Measurements from ENCODE around the gene CTXND1. TPM values are rescaled to one million over a fixed set of nuclear protein-coding genes. Genes with fewer than 3 reads are reported as not detected.
"Not testable (repeated sequence)": the region's sequence is repeated elsewhere in the genome, so short reads cannot be mapped to it uniquely, and the experiment has no call there.

Gene CTXND1
- total RNA-seq (2014; rRNA removed; shearing (Covaris generic)), result not detected in 2 replicates
- total RNA-seq (2022), result not detected in 2 replicates
- not detected for Bru-seq, nascent RNA
- BruChase-seq, experiment 1, labeled RNA remaining after a 6-hour chase, result not detected
- BruChase-seq, experiment 2, labeled RNA remaining after a 2-hour chase, result not detected
- long read RNA-seq, result 0 reads

DNA sequence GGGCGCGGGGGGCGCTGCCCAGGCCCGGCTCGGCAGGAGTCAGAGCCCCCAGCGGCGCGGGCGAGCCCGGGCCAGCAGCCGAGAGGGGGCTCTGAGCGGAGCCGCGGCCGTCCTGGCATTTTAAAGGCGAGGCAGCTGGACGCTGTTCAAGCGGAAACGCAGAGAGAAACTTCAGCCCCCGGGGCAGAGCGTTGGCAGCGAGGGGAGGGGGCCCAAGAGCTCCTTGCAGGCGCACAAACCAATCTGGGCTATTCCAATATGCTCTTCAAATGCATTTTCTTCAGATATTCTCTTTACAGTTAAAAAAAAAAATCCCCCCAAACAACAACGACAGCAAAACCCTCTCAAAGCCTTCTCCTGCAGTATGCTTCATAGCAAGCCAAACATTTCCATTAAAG is at the start of gene CTXND1:
CTXND1 (minus strand) TSS at position 93 of the 398 bp plus-strand sequence. CDS start 50,264 bp downstream, outside the sequence.
- H3K4me2 ChIP-seq (ENCODE audit: low read length), result no peak within 1 kb of the TSS
- H3K27ac ChIP-seq (ENCODE audit: low read depth, low read length, poor library complexity, severe bottlenecking), result no peak within 1 kb of the TSS
- BruUV-seq (replicated peaks), result no TSS peak
- no peaks in the 10 kb centered on the region for H3K79me2 ChIP-seq (ENCODE audit: insufficient read depth, low read depth, low read length)
- no peaks in the 10 kb centered on the region for H4K20me1 ChIP-seq (ENCODE audit: insufficient read depth, low read length)
- no peak within 1 kb of the TSS for H2AFZ ChIP-seq (ENCODE audit: low read length)
- intact Hi-C loops (cut with micrococcal nuclease; ENCODE audit: unreplicated experiment), result no loop called here
- no peak for DNase-seq (ENCODE audit: low spot score)
- H3K4me3 ChIP-seq (ENCODE audit: low read depth, low read length, poor library complexity, severe bottlenecking), result no peak within 1 kb of the TSS
- POLR2A ChIA-PET, result interaction anchor here (0.6 kb wide), 2 partner anchors 12 to 464 kb away, joined by 4 to 5 read pairs; no protein-coding TSS in a partner anchor
- TF ChIP-seq EZH2phosphoT487 (IDR thresholded peaks at IDR 0.05; ENCODE audit: borderline replicate concordance, low read depth, low read length), result no peak
- TF ChIP-seq, protein P1, sequence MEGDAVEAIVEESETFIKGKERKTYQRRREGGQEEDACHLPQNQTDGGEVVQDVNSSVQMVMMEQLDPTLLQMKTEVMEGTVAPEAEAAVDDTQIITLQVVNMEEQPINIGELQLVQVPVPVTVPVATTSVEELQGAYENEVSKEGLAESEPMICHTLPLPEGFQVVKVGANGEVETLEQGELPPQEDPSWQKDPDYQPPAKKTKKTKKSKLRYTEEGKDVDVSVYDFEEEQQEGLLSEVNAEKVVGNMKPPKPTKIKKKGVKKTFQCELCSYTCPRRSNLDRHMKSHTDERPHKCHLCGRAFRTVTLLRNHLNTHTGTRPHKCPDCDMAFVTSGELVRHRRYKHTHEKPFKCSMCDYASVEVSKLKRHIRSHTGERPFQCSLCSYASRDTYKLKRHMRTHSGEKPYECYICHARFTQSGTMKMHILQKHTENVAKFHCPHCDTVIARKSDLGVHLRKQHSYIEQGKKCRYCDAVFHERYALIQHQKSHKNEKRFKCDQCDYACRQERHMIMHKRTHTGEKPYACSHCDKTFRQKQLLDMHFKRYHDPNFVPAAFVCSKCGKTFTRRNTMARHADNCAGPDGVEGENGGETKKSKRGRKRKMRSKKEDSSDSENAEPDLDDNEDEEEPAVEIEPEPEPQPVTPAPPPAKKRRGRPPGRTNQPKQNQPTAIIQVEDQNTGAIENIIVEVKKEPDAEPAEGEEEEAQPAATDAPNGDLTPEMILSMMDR (conservative IDR thresholded peaks at IDR 0.05; ENCODE audit: low read length), result no peak
- no peaks in the 10 kb centered on the region for H3K4me1 ChIP-seq (ENCODE audit: insufficient read depth, low read length, poor library complexity, severe bottlenecking)
- H3K36me3 ChIP-seq (ENCODE audit: insufficient read depth, low read length), result no peaks in the 10 kb centered on the region
- no peaks in the 10 kb centered on the region for H3K9me2 ChIP-seq (ENCODE audit: insufficient read depth, low read length)
- H3K9me3 ChIP-seq (ENCODE audit: low read length), result no peaks in the 10 kb centered on the region
- CTCF ChIA-PET (ENCODE audit: unreplicated experiment), result no interaction called here

DNA sequence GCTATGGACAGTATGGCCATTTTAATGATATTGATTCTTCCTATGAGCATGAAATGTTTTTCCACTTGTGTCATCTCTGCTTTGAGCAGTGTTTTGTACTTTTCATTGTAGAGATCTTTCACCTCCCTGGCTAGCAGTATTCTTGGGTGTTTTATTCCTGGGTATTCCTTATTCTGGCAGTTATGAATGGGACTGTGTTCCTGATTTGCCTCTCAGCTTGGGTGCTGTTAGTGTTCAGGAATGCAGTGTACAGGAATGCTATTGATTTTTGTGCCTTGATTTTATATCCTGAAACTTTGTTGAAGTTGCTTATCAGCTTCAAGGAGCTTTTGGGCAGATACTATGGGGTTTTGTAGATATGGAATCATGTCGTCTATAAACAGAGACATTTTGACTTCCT is 49.5 kb upstream of the CTXND1 start:
- Histone ChIP-seq H3K4me3 (ENCODE audit: low read depth, low read length, poor library complexity, severe bottlenecking) (no peak overlapping the region), H3K4me2 (ENCODE audit: low read length) (no peak overlapping the region), H2AFZ (ENCODE audit: low read length) (no peak overlapping the region), H3K4me1 (ENCODE audit: insufficient read depth, low read length, poor library complexity, severe bottlenecking) (no peaks in the 10 kb centered on the region), H3K9me2 (ENCODE audit: insufficient read depth, low read length) (no peaks in the 10 kb centered on the region), H3K36me3 (ENCODE audit: insufficient read depth, low read length) (no peaks in the 10 kb centered on the region), H4K20me1 (ENCODE audit: insufficient read depth, low read length) (no peaks in the 10 kb centered on the region), H3K9me3 (ENCODE audit: low read length) (no peaks in the 10 kb centered on the region), H3K27ac (ENCODE audit: low read depth, low read length, poor library complexity, severe bottlenecking) (no peak overlapping the region), H3K79me2 (ENCODE audit: insufficient read depth, low read depth, low read length) (no peaks in the 10 kb centered on the region)
- no peak for DNase-seq (ENCODE audit: low spot score)
- CTCF ChIA-PET (ENCODE audit: unreplicated experiment), result no interaction called here
- TF ChIP-seq, protein P1 (conservative IDR thresholded peaks at IDR 0.05; ENCODE audit: low read length), result no peak
- TF ChIP-seq EZH2phosphoT487 (IDR thresholded peaks at IDR 0.05; ENCODE audit: borderline replicate concordance, low read depth, low read length), result no peak
- POLR2A ChIA-PET, result no interaction called here
- intact Hi-C loops (cut with micrococcal nuclease; ENCODE audit: unreplicated experiment), result no loop called here
- BruUV-seq (replicated peaks), result no TSS peak

DNA sequence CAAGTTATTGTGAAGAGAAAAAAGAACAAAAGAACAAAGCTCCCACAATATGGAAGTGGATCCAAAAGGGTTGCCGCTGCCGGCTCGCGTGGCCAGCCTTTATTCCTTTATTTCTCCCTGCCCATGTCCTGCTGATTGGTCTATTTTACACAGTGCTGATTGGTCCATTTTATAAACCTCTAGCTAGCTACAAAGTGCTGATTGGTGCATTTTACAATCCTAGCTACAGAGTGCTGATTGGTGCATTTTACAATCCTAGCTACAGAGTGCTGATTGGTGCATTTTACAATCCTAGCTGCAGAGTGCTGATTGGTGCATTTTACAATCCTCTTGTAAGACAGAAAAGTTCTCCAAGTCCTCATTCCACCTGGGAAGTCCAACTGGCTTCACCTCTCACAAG is 43.8 kb upstream of the CTXND1 start:
- H4K20me1 ChIP-seq (ENCODE audit: insufficient read depth, low read length); POLR2A ChIA-PET; DNase-seq (ENCODE audit: low spot score); H3K4me1 ChIP-seq (ENCODE audit: insufficient read depth, low read length, poor library complexity, severe bottlenecking); H2AFZ ChIP-seq (ENCODE audit: low read length); H3K79me2 ChIP-seq (ENCODE audit: insufficient read depth, low read depth, low read length); H3K9me3 ChIP-seq (ENCODE audit: low read length); CTCF ChIA-PET (ENCODE audit: unreplicated experiment); intact Hi-C loops (cut with micrococcal nuclease; ENCODE audit: unreplicated experiment); H3K4me3 ChIP-seq (ENCODE audit: low read depth, low read length, poor library complexity, severe bottlenecking); BruUV-seq (replicated peaks); H3K9me2 ChIP-seq (ENCODE audit: insufficient read depth, low read length); H3K27ac ChIP-seq (ENCODE audit: low read depth, low read length, poor library complexity, severe bottlenecking); H3K4me2 ChIP-seq (ENCODE audit: low read length); H3K36me3 ChIP-seq (ENCODE audit: insufficient read depth, low read length): not testable (repeated sequence)

All from OCI-LY7 (cell line).